GM18526 (cell line): ENCODE measurements around the gene LITAFD.

Experiments
- POLR2A ChIP-seq: IDR thresholded peaks from 3 replicates; pipeline ENCODE4 v1.6.1; 2011; ENCODE audit not compliant: insufficient read length; ENCODE audit errors: extremely low read depth

Gene LITAFD

GRCh38 chr16:8899709-8900317, 17.7 kb downstream of the LITAFD start:
- TF ChIP-seq POLR2A = no peak

- no peak for TF ChIP-seq POLR2A
Observed at GRCh38 chr16:8900343-8900742, 18.2 kb downstream of the LITAFD start.

- TF ChIP-seq POLR2A = no peak
Observed at GRCh38 chr16:8901320-8901861, 19.2 kb downstream of the LITAFD start.

GRCh38 chr16:8903004-8903403, 20.9 kb downstream of the LITAFD start:
- no peak for TF ChIP-seq POLR2A

GRCh38 chr16:8904018-8904430, 21.9 kb downstream of the LITAFD start:
- no peak for TF ChIP-seq POLR2A

GRCh38 chr16:8905168-8905762, 23.1 kb downstream of the LITAFD start:
- no peak for TF ChIP-seq POLR2A

- no peak for TF ChIP-seq POLR2A
Observed at GRCh38 chr16:8905795-8906591, 23.8 kb downstream of the LITAFD start.

- no peak for TF ChIP-seq POLR2A
Observed at GRCh38 chr16:8907096-8907495, 24.9 kb downstream of the LITAFD start.

GRCh38 chr16:8908810-8909468, 26.8 kb downstream of the LITAFD start:
- TF ChIP-seq POLR2A = no peak

GRCh38 chr16:8910811-8911210, 28.7 kb downstream of the LITAFD start:
- TF ChIP-seq POLR2A = no peak

- no peak for TF ChIP-seq POLR2A
Observed at GRCh38 chr16:8912793-8913192, 30.6 kb downstream of the LITAFD start.

- TF ChIP-seq POLR2A = no peak
Observed at GRCh38 chr16:8914098-8914497, 31.9 kb downstream of the LITAFD start.

- no peak for TF ChIP-seq POLR2A
Observed at GRCh38 chr16:8915722-8916301, 33.7 kb downstream of the LITAFD start.

GRCh38 chr16:8916541-8917225, 34.5 kb downstream of the LITAFD start:
- no peak for TF ChIP-seq POLR2A
